Keratinocyte (primary cell): Measurements from ENCODE around the gene CBFA2T3.

Experiments used
- CTCF ChIP-seq, 3 experiments: IDR thresholded peaks in 1 of 3; conservative IDR thresholded peaks in 1 of 3; optimal IDR thresholded peaks in 1 of 3; 2 replicates in 2 of 3; 3 replicates in 1 of 3; pipeline versions ENCODE3 to v1.5.1; 2011; ENCODE audit warnings: low read length in 3 of 3, mild to moderate bottlenecking in 3 of 3, moderate library complexity in 2 of 3, control low read depth in 1 of 3, inconsistent platforms in 1 of 3; ENCODE audit not compliant: insufficient read depth in 2 of 3; ENCODE audit errors: extremely low read depth in 1 of 3
- EZH2 ChIP-seq: IDR thresholded peaks from one replicate; pipeline ENCODE4 v1.6.1; 2012; ENCODE audit warnings: inconsistent platforms, mild to moderate bottlenecking, low read length, moderate library complexity

GRCh38 chr16:89026121-89026612 is 49.2 kb upstream of the CBFA2T3 start:
- TF ChIP-seq EZH2: no peak
- TF ChIP-seq CTCF (optimal IDR thresholded peaks at IDR 0.05 in 1 of 3, IDR thresholded peaks at IDR 0.05 in 1 of 3, conservative IDR thresholded peaks at IDR 0.05 in 1 of 3; ENCODE audit: extremely low read depth in 1 of 3, insufficient read depth in 2 of 3, low read length in 3 of 3): no peak
